ENCODE measurements around the gene ADARB2.

The ADARB2 gene

GRCh38 chr10:1507436-1507835 lies 229.9 kb downstream of the ADARB2 start:
- in situ Hi-C loops (cut with MboI; ENCODE audit: low sequenced_read_pairs, unreplicated experiment) = no loop called here
- DNase-seq (ENCODE audit: low spot score) = no peak
- TF ChIP-seq CTCF (IDR thresholded peaks at IDR 0.05; ENCODE audit: borderline replicate concordance, control extremely low read depth, extremely low read depth, insufficient read depth, missing control alignments) = no peak

- TF ChIP-seq CTCF (IDR thresholded peaks at IDR 0.05; ENCODE audit: borderline replicate concordance, control extremely low read depth, extremely low read depth, insufficient read depth, missing control alignments) = no peak
- DNase-seq (ENCODE audit: low spot score) = no peak
- in situ Hi-C loops (cut with MboI; ENCODE audit: low sequenced_read_pairs, unreplicated experiment) = no loop called here
These were observed 232.4 kb downstream of the ADARB2 start for GRCh38 chr10:1504940-1505339.

- in situ Hi-C loops (cut with MboI; ENCODE audit: low sequenced_read_pairs, unreplicated experiment) = no loop called here
- DNase-seq (ENCODE audit: low spot score) = no peak
- TF ChIP-seq CTCF (IDR thresholded peaks at IDR 0.05; ENCODE audit: borderline replicate concordance, control extremely low read depth, extremely low read depth, insufficient read depth, missing control alignments) = no peak
These were observed 233.0 kb downstream of the ADARB2 start for GRCh38 chr10:1504286-1504685.

GRCh38 chr10:1502451-1502850 lies 234.9 kb downstream of the ADARB2 start:
- TF ChIP-seq CTCF (IDR thresholded peaks at IDR 0.05; ENCODE audit: borderline replicate concordance, control extremely low read depth, extremely low read depth, insufficient read depth, missing control alignments) = no peak

GRCh38 chr10:1499359-1499957 lies 237.9 kb downstream of the ADARB2 start:
- DNase-seq (ENCODE audit: low spot score) = no peak
- TF ChIP-seq CTCF (IDR thresholded peaks at IDR 0.05; ENCODE audit: borderline replicate concordance, control extremely low read depth, extremely low read depth, insufficient read depth, missing control alignments) = no peak
- in situ Hi-C loops (cut with MboI; ENCODE audit: low sequenced_read_pairs, unreplicated experiment) = no loop called here

More at GRCh38 chr10:1502451-1502850, 234.9 kb downstream of the ADARB2 start:
- DNase-seq (ENCODE audit: low spot score) = no peak
- in situ Hi-C loops (cut with MboI; ENCODE audit: low sequenced_read_pairs, unreplicated experiment) = no loop called here

- TF ChIP-seq CTCF (IDR thresholded peaks at IDR 0.05; ENCODE audit: borderline replicate concordance, control extremely low read depth, extremely low read depth, insufficient read depth, missing control alignments) = no peak
- DNase-seq (ENCODE audit: low spot score) = no peak
- in situ Hi-C loops (cut with MboI; ENCODE audit: low sequenced_read_pairs, unreplicated experiment) = no loop called here
These were observed 238.5 kb downstream of the ADARB2 start for GRCh38 chr10:1498746-1499358.

Measured in GM13976 (cell line).